ENCODE data around the gene NECAB3.
"Not testable (repeated sequence)": the region's sequence is repeated elsewhere in the genome, so short reads cannot be mapped to it uniquely, and the experiment has no call there.

The NECAB3 gene

DNA sequence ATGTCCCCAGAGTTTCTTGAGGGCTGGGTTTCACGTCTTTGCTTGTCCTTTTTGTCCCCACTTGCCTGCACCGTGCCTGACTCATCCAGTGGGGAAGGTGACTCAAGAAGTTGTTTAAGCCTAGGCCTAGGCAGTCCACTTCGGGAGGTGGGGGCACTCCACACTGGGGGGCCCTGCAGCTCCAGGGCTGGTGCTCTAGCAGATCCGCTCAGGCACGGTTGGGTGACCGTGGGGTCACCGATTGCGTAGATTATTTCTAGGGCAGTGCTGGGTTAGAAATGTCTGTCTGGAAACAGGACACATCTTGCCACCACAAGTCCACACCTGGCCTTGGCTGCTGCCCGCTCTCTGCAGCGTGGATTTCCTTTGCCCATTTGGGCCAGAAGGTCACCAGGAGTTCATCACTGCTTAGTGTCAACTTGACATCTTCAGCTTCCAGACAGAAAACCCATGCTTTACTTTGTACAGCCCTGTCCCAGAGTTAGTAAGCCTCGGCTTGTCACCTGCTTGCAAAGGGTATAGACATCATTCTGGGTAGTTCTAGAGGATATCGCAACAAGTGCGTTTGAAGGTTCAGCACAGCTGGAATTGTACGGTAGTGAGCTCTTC is 25.7 kb downstream of the NECAB3 start:
- no peak for DNase-seq (ENCODE audit: low read depth)

DNA sequence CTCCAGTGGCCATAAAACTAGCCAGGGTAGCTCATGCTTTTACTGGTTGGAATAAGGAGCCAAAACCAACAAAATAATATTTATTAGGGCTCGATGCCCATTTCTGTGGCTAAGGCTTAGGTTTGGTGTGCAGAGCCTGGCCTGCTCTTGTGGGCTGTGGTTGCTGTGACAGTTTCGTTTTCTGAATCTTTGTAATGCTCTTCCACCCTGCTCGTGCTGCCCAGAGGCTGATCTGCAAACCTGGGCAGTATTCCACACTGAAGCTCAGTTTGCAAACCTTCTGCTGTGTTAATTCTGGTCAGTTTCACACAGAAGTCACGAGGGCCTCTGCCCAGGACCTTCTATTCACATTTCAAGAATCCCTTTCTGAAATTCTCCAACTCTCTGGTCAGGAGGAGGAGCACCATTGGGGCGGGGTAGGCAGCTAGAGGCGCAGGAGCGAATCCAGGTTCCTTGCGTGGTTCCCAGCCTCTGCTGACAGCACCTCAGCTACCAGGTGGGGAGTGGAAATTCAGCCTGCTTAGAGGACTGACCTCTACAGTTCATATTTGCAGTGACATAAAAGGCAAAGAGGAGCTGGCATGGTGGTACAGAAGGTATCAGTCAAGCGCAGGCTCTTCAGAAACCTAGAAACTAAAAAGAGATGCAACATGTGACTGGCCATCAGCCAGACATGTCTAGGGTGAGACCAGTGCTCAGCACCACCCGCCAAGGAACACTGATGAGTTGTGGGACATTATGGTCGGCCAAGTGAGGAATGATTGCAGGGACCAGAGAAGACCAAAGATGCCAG is 26.4 kb downstream of the NECAB3 start:
- DNase-seq (ENCODE audit: low read depth), result peak; percentile 69

DNA sequence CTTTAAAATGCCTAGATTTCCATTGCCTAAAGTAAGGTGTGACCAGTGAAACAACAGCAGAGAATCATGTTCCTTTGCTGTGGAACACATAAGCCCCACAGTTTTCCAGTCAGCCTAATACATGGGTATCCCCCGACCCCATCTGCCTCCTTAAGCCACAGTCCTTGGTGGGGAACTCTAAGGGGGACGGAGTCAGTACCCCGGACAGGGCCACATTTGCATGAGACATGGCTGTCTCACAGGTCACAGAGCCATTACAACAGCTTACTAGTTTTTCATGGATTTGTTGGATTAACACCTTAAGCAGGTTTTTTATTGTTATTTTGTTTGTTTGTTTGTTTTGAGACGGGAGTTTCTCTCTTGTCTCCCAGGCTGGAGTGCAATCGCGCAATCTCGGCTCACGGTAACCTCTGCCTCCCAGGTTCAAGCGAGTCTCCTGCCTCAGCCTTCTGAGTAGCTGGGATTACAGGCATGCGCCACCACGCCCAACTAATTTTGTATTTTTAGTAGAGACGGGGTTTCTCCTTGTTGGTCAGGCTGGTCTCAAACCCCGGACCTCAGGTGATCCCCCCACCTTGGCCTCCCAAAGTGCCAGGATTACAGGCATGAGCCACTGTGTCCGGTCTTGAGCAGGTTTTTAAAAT is 27.1 kb downstream of the NECAB3 start:
- DNase-seq (ENCODE audit: low read depth), result not testable (repeated sequence)

DNA sequence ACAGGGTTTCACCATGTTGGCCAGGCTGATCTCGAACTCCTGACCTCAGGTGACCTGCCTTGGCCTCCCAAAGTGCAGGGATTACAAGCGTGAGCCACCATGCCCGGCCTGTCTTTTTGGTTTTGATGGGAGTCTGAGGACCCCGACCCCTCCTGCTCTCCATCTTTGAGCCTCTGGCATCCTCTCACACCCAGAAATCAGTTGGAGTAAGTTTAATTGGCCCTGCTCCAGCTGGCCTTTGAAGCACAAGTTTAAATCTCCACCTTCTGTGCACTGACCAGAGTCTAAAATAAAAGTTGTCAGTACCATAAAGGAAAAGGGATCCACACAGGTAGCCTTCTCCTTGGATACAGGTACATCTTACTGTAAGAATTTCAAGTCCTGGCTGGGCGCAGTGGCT is 28.0 kb downstream of the NECAB3 start:
- DNase-seq (ENCODE audit: low read depth), result no peak

DNA sequence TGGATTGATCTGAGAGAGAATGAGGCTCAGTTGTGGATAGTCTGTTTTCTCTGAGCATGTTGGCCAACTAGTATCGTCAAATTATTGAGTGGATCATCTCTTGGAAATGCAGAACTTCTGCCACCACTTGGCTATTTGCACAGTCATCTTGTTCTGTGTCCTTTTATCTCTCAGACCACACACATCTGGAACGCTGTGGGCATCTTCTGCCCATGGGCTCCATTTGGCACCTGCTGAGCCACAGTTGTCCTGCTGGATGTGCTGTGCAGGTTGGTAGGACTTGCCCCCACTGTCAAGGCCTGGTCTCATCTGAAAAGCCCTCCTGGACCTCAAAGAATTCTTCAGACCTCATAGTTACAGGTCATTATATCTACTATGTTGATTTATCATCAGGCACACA is 28.8 kb downstream of the NECAB3 start:
- DNase-seq (ENCODE audit: low read depth), result no peak

DNA sequence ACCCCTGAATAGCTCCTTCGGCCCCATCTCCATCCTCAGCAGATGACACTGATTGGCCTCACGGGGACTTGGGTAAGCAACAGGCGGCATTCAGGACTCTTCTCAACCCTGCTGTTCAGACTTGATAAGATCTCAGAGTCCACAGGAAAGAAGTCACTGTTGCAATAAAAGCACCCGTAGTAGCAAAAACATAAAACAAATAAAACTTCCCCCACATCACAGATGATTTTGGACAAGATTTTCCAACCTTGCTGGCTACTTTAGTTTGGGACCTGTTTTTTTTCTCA is 29.2 kb downstream of the NECAB3 start:
- DNase-seq (ENCODE audit: low read depth), result no peak

DNA sequence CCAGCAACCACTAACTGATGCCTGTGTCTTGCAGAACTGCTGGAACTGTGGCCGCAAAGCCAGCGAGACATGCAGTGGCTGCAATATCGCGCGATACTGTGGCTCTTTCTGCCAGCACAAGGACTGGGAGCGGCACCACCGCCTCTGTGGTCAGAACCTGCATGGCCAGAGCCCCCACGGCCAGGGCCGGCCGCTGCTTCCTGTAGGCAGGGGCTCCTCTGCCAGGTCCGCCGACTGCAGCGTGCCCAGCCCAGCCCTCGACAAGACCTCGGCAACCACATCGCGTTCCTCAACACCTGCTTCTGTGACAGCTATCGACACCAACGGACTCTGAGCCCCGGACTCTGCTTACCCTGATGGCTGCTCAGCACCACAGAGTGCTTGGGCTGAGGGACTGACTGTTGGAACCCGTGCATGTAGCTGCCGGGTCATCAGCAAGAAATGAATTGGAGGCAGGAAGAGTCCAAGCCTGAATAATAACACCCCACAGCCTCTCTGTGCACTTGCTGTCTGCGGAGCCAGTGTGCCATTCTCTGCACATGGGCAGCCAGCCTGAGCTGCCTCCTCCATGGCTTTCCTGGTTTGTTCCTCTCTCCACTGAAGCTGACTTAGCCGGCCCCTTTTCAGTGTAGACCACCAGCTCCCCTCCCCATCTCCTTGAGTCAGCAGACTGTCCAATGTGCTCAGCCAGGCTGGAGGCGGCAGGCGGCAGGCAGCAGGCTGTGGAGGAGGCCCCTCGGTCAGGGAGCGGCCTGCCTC is 29.7 kb downstream of the NECAB3 start:
- no peak for DNase-seq (ENCODE audit: low read depth)

DNA sequence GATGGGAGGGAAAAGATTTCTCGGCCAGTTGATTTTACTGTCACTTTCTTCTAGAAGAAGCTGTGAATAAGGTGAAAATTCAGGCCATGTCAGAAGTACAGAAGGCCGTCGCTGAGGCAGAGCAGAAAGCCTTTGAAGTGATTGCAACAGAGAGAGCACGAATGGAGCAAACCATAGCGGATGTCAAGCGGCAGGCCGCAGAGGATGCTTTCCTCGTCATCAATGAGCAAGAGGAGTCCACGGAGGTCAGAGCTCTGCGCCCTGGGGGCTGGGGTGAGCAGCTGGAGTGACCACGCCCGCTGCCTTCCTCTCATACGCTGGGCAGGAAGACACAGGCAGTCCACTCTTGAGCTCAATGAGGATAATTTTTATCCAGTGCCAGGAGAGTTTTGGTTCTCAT is 33.9 kb downstream of the NECAB3 start:
- DNase-seq (ENCODE audit: low read depth), result no peak

DNA sequence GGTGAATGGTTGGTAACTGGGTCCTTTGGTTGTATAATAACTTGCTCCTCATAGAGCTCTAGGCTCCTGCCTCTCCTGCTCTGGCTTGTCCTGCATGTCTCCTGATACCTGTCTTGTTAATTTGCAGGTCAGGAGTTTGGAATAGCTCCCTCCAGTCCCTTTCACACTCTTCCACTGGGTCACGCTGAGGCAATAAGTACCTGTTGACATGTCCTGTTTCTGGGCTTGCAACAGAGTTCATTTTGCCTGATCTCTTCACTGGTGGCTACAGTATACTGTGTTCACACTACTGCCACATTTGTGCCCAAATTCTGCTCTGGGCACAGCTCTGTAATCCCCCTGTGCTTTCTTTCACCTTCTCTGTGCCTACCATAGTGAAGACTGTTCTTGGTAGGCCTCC is 37.5 kb downstream of the NECAB3 start:
- no peak for DNase-seq (ENCODE audit: low read depth)

DNA sequence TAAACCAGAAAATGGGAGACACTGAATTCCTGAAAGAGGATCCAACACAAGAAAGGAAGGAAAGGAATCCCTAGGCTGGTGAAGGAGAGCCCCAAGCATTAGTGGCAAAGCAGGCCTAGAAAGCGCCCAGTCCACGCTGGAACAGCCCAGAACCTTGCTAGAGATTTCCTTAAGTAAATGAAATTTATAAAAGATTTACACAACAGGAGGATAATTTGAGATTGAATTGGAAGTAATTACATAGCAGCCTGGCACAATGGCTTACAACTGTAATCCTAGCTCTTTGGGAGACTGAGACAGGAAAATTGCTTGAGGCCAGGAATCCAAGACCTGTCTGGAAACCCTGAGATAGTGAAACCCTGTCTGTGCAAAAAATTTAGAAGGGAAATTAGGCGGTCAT is 38.9 kb downstream of the NECAB3 start:
- no peak for DNase-seq (ENCODE audit: low read depth)

DNA sequence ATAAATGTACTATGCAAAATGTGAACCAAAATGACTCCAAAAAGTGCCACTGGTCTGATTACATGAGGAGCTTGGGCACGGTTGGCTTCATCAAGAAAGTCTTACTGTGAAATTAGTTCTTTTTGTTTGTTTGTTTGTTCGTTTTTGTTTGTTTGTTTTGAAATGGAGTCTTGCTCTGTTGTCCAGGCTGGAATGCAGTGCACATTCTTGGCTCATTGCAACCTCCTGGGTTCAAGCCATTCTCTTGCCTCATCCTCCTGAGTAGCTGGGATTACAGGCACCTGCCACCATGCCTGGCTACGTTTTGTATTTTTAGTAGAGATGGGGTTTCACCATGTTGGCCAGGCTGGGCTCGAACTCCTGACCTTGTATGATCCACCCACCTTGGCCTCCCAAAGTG is 42.3 kb downstream of the NECAB3 start:
- DNase-seq (ENCODE audit: low read depth), result not testable (repeated sequence)

DNA sequence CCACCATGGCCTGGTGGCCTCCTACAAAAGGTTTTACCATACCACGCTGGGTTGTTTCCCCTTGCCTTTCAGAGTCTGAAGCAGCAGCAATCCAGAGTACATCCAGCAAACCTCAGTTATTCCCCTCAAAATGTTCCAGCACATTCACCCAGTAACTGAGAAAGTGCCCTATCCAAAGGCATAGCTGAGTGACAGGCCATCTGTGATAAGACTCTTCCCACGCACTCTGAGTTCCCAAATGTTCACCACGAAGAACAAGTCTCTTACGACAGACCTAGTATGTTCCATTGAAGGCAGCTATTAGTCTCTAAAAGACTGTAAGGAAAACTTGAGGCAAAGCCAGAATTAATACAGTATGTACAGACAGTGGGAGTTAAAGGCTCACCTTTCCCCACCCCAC is 43.7 kb downstream of the NECAB3 start:
- no peak for DNase-seq (ENCODE audit: low read depth)

DNA sequence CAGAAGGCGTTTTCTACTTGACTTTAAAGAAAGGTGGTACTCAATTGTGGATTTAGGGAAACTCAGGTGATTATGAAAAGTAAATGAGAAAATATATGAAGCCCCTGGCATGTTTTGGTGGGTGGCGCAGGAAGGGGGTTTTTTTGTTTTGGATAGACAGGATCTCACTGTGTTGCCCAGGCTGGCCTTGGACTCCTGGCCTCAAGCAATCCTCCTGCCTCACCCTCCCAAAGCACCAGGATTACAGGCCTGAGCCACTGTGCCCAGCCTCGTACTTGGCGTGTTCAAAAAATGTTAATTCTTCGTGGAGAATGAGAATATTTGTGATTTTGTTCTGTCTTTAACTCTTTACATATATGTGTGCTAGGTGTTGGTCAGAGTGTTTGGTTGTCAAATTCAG is 44.2 kb downstream of the NECAB3 start:
- DNase-seq (ENCODE audit: low read depth), result no peak

DNA sequence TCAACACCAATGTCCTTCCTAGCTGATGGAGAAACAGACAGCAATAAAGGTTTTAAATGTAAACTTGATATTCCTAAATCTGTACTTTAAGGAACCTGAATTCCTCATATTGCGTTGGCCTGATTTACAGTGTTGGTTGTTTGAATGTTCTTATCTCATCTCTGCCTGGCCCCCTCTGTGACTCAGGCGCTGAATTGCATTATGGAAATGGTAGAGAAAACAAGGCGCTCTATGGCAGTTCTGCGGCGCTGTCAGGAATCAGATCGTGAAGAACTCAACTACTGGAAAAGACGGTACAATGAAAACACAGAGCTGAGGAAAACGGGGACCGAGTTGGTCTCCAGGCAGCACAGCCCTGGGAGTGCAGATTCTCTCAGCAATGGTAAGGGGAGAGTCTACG is 44.7 kb downstream of the NECAB3 start:
- no peak for DNase-seq (ENCODE audit: low read depth)

DNA sequence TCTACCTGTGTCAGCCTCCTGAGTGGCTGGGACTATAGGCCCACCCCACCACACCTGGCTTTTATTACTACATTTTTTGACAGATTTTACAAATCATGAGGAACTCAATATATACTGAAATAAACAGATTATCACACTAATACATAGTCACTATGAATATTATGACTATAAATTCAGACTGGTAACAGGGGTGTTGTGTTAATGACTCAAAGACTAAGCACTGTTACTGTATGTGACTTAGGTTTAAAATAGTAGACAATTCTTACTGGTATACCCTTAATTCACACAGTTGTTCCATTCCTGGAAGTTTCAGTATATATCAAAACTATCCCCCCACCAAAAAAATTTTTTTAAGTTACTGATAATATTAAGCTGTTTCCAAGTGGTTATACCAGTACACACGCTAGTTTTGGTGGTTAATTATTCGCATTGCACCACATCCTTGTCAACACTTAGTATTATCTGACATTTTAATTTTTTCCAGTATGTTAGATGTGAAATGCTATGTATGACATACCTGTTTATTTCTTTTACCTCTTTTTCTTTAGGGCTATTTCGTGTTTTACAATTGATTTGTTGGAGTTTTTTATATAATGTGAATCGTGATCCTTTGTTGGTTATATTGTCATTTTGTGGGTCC is 46.5 kb downstream of the NECAB3 start:
- no peak for DNase-seq (ENCODE audit: low read depth)

DNA sequence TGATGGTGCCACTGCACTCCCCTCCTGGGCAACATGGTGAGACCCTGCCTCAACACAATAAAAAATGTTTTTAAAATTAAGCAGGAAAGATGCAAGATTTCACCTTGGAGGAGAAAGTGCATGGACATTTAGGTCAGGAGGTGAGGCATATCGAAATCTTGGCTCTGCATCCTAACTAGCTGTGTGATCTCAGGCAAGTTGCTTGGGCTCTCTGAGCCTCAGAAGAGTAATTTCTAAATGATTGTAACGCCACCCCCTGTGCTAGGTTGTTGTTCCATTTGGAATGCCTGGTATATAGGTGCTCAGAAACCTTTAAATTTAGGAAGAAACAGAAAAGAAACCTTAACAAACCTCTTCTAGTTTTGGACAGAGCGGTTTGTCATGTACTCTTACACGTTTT is 48.0 kb downstream of the NECAB3 start:
- no peak for DNase-seq (ENCODE audit: low read depth)

DNA sequence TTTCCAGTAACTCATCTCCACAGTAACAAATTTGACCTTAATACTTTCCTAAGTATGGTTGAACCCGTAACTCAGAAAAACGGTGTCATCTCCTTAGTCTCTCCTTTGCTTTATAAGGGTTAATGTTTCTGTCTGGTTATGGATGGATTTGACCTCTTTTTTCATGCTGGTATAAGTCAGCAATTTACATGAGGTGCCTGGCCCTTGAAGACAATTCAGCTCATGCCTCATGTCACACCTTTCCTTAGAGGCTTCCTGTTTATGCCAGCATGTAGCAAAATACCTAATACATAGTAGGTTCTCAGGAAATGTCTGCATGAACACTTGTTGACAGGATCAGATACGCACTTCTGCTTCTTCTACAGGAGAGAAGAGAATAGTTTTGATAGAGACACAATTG is 49.8 kb downstream of the NECAB3 start:
- DNase-seq (ENCODE audit: low read depth), result no peak

DNA sequence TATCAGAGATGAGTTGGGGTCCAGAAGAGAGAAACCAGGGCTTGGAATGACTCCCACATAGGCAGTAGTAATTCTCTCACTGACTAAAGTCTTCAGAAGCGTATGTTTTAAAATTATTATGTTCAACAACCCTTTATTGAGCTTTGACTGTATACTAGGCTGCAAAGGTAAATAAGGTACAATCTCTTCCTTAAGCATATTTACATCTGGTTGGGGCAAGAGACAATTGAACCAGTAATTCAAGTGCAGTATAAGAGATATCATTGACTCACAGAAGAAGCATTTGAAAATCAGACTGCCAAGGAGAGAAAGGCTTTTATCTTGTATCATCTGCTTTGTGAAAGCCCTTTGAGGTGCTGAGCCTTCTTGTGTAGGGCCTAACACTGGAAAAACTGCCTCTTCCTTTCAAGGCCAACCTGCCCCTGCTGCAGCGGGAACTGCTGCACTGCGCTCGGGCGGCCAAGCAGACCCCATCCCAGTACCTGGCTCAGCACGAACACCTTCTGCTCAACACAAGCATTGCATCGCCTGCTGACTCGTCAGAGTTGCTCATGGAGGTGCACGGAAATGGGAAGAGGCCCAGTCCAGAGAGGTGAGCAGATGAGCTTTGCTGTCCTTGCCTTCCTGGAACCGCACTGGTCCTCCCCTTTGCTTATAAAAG is 51.4 kb downstream of the NECAB3 start:
- DNase-seq (ENCODE audit: low read depth), result no peak

DNA sequence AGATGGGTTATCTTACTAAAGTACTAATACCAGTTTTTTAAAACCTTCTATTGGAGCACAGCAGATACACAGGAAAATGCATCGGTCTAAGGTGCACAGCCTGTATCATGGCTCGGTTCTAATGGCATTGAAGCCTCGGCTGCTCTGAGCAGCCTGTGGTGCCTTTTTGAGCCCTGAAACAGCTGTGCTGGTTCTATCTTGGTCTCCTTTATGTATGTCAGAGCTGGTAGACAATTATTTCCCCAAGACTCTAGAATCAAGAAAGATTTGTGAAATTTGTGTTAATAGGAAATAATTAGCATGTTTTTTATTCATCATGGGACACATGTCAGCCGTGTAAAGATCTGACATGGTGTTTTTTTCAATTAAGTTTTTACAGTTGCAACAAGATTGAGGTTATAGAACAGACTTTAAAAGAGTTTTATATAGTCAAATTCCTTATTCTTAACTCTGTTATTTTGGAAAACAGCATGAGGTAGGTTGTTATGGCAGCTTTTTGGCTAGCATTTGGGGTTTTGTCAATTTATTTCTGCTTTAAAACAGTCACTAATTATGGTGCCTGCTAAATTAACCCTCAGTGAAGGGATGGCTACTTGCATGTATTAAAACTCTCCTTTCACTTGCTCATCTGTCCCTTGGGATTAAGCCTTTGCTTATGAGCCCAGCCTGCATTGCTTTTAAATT is 52.4 kb downstream of the NECAB3 start:
- no peak for DNase-seq (ENCODE audit: low read depth)

DNA sequence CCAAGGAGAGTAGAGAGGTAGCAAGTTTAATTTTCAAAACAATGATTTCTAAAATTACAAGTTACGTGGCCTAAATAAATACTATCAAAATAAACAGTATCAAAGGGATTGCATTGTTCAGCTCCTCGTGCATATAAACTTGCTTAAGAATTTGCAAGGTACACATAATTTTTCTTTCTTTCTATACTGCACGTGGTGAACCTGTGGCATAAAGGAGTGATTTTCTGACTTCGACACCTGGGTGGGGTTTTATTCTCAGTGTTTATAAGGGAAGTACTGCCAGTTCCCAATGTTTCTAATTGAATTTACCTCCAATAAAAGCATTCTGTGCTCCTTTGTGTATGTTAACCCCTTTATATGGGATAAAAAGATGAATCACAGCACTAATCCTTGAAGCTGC is 62.2 kb downstream of the NECAB3 start:
- DNase-seq (ENCODE audit: low read depth), result no peak

DNA sequence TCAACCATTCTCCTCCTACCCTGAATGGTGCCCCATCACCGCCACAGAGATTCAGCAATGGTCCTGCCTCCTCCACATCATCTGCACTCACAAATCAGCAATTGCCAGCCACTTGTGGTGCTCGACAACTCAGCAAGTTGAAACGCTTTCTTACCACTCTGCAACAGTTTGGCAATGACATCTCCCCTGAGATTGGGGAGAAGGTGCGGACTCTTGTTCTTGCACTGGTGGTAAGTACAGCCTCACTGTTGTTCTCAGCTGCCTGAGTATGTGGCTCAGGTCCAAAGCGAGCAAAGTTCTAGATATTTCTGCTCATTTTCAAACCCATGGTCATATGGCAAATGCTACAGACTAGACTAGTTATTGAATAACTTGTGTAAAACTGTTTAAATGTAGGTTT is 63.1 kb downstream of the NECAB3 start:
- no peak for DNase-seq (ENCODE audit: low read depth)

Data from fibroblast of the conjunctiva (primary cell).